Raji (cell line): ENCODE data around the gene APPL1.

Source experiments
- POLR2A ChIP-seq: IDR thresholded peaks from 2 replicates; pipeline ENCODE4 v1.6.1; 2011; ENCODE audit warnings: low read depth, low read length, control low read depth; ENCODE audit not compliant: insufficient read depth

The APPL1 gene

DNA sequence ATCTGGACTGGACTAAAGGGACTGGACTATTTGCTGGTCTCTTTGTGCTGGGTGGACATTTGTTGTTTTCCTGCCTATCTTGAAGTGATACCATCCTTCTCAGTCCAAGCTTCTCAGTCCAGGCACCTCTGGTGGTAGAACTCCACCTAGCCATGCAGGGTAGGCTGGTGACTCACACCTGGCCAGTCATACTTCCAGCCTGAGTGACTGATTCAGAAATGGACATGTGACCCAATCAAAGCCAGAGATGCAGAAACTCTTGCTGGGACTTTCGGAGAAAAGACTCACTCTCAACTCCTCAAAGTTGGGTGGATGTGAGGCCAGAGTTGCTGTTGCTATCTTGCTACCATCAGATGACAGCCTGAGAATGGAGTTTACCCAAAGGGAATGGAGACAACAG is 70.5 kb downstream of the APPL1 start:
- no peak for TF ChIP-seq POLR2A

DNA sequence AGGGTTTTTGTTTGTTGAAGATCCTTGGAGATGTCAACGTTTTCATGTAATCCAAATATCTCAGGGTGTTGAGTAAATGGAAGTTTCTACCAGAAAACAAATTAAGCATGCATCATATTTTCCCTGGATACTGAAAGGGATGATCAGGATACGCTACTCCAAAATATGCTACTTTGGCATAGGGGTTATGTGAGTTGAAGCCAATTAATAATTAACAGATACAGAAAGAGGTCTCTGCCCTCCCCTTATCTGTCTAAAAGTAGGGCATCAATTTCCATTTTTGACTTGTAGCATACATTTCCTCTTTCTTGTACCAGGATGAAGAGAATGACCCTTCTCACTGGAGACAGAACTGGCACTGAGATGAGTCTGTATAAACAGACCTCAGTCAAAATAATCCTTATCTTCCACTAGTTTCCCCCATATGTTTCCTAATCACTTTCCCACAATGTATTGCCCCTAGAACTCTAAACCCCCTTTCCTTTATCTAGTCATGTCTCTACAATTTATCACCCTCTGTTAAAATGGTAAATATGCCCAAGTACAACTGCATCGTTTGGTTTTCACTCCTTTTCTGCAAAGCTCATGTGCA is 82.3 kb downstream of the APPL1 start:
- TF ChIP-seq POLR2A, result no peak

DNA sequence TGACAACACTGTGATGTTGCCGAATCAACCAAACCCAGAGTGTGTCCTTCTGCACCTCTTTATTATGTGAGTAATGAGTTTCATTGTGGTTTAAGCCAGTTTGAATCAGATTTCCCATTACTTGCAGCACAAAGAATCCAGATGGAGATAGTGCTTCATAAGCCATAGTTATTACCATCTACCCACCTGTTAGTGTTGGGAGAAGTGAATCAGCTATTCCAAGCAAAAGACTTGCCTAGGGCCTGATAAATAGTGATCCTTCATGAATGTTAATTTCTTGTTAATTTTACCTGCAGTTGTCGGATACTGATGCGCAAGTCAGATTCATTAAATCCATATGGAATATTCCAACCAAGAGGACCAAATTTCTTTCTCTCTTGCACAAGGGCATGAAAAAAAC is 86.7 kb downstream of the APPL1 start:
- no peak for TF ChIP-seq POLR2A
